GM21723 (cell line): ENCODE results near the gene PACC1.
"Not testable (repeated sequence)": the region's sequence is repeated elsewhere in the genome, so short reads cannot be mapped to it uniquely, and the experiment has no call there.

Experiments
- ATAC-seq: cut with Tn5 transposase; IDR thresholded peaks from one replicate; pipeline ENCODE4 v1.9.1; 2021; ENCODE audit warnings: mild to moderate bottlenecking, moderate library complexity; ENCODE audit not compliant: unreplicated experiment

Gene PACC1

GRCh38 chr1:212341090-212341489, 73.6 kb downstream of the PACC1 start:
- no peak for ATAC-seq

- ATAC-seq, result no peak
Measured at GRCh38 chr1:212329105-212329504, 85.6 kb downstream of the PACC1 start.

GRCh38 chr1:212328248-212328647, 86.4 kb downstream of the PACC1 start:
- no peak for ATAC-seq

- no peak for ATAC-seq
Measured at GRCh38 chr1:212326541-212326940, 88.1 kb downstream of the PACC1 start.

- no peak for ATAC-seq
Measured at GRCh38 chr1:212323066-212323465, 91.6 kb downstream of the PACC1 start.

GRCh38 chr1:212321031-212321430, 93.7 kb downstream of the PACC1 start:
- ATAC-seq, result not testable (repeated sequence)

GRCh38 chr1:212317916-212318315, 96.8 kb downstream of the PACC1 start:
- no peak for ATAC-seq

GRCh38 chr1:212315907-212316306, 98.8 kb downstream of the PACC1 start:
- no peak for ATAC-seq

GRCh38 chr1:212315184-212315583, 99.5 kb downstream of the PACC1 start:
- ATAC-seq, result no peak
